Trophoblast cell (in vitro differentiated cells and primary cell): ENCODE measurements around the gene PRKD3.

Experiments
- DNase-seq, 2 donors: peaks; one replicate each; pipeline ENCODE4 v3.0.0-alpha.2; 2016
- H2AFZ ChIP-seq: 2 replicates; pipeline ENCODE4 v1.6.1; 2013; ENCODE audit warnings: low read length, moderate library complexity, mild to moderate bottlenecking; ENCODE audit not compliant: insufficient read depth, poor library complexity
- H2AK5ac ChIP-seq: 2 replicates; pipeline ENCODE4 v1.6.1; 2013; ENCODE audit warnings: mild to moderate bottlenecking, low read length
- H2BK120ac ChIP-seq: 2 replicates; pipeline ENCODE4 v1.6.1; 2013; ENCODE audit warnings: low read length, mild to moderate bottlenecking, moderate library complexity; ENCODE audit not compliant: insufficient read depth, poor library complexity
- H2BK12ac ChIP-seq: 2 replicates; pipeline ENCODE4 v1.6.1; 2013; ENCODE audit warnings: mild to moderate bottlenecking, low read length, moderate library complexity
- H2BK5ac ChIP-seq: 2 replicates; pipeline ENCODE4 v1.6.1; 2013; ENCODE audit warnings: low read length, low read depth, moderate library complexity, mild to moderate bottlenecking; ENCODE audit not compliant: poor library complexity
- H3K14ac ChIP-seq: 2 replicates; pipeline ENCODE4 v1.6.1; 2013; ENCODE audit warnings: mild to moderate bottlenecking, low read length
- H3K18ac ChIP-seq: 2 replicates; pipeline ENCODE4 v1.6.1; 2013; ENCODE audit warnings: mild to moderate bottlenecking, low read length
- H3K23ac ChIP-seq: 2 replicates; pipeline ENCODE4 v1.6.1; 2013; ENCODE audit warnings: low read length
- H3K27ac ChIP-seq: 2 replicates; pipeline ENCODE4 v1.5.1; 2013; ENCODE audit warnings: low read depth, mild to moderate bottlenecking, inconsistent platforms, low read length, moderate library complexity
- H3K27me3 ChIP-seq: 2 replicates; pipeline ENCODE4 v1.6.1; 2013; ENCODE audit warnings: inconsistent platforms, mild to moderate bottlenecking, low read length, moderate library complexity; ENCODE audit not compliant: insufficient read depth
- H3K36me3 ChIP-seq, 2 experiments: 1 replicate in 1 of 2; 2 replicates in 1 of 2; pipeline ENCODE4 v1.6.1; 2013; ENCODE audit warnings: low read length in 2 of 2, mild to moderate bottlenecking in 2 of 2, moderate library complexity in 1 of 2; ENCODE audit not compliant: insufficient read depth in 2 of 2, control insufficient read depth in 1 of 2
- H3K4ac ChIP-seq: 2 replicates; pipeline ENCODE4 v1.6.1; 2013; ENCODE audit warnings: low read depth, mild to moderate bottlenecking, low read length, moderate library complexity
- H3K4me1 ChIP-seq, 2 experiments: 1 replicate in 1 of 2; 2 replicates in 1 of 2; pipeline ENCODE4 v1.6.1; 2013; ENCODE audit warnings: low read length in 2 of 2, mild to moderate bottlenecking in 2 of 2, moderate library complexity in 1 of 2; ENCODE audit not compliant: insufficient read depth in 2 of 2, control insufficient read depth in 1 of 2
- H3K4me2 ChIP-seq: 2 replicates; pipeline ENCODE4 v1.6.1; 2013; ENCODE audit warnings: inconsistent platforms, mild to moderate bottlenecking, low read length, moderate library complexity
- H3K4me3 ChIP-seq: 2 replicates; pipeline ENCODE4 v1.5.1; 2013; ENCODE audit warnings: mild to moderate bottlenecking, low read depth, low read length, inconsistent platforms
- H3K79me1 ChIP-seq: one replicate; pipeline ENCODE4 v1.6.1; 2013; ENCODE audit warnings: low read length
- H3K79me2 ChIP-seq: 2 replicates; pipeline ENCODE4 v1.6.1; 2013; ENCODE audit warnings: low read length, mild to moderate bottlenecking; ENCODE audit not compliant: control insufficient read depth, insufficient read depth, poor library complexity
- H3K9ac ChIP-seq: 2 replicates; pipeline ENCODE4 v1.6.1; 2013; ENCODE audit warnings: mild to moderate bottlenecking, low read length
- H3K9me3 ChIP-seq: 2 replicates; pipeline ENCODE4 v1.6.1; 2013; ENCODE audit warnings: low read depth, mild to moderate bottlenecking, control low read depth, inconsistent platforms, low read length; ENCODE audit not compliant: insufficient read depth
- H4K12ac ChIP-seq: 2 replicates; pipeline ENCODE4 v1.6.1; 2013; ENCODE audit warnings: low read depth, mild to moderate bottlenecking, low read length, moderate library complexity
- H4K8ac ChIP-seq: 2 replicates; pipeline ENCODE4 v1.6.1; 2013; ENCODE audit warnings: low read depth, mild to moderate bottlenecking, low read length, moderate library complexity
- H4K91ac ChIP-seq: one replicate; pipeline ENCODE4 v1.6.1; 2013; ENCODE audit warnings: low read depth, mild to moderate bottlenecking, low read length, moderate library complexity
- WGBS: extraction: QIAGEN DNeasy Blood & Tissue Kit; methylation state at CpG from one replicate; pipeline ENCODE4 v1.1.7; 2013; ENCODE audit warnings: missing lambda C conversion rate; ENCODE audit not compliant: insufficient read length, insufficient coverage; ENCODE audit errors: extremely low coverage; 5-methylcytosine and 5-hydroxymethylcytosine counted together

The PRKD3 gene

GRCh38 chr2:37361994-37362698 lies 37.5 kb upstream of the PRKD3 start:
- no peak overlapping the region for H2BK12ac ChIP-seq
- H3K4me1 ChIP-seq = peaks cover 3 to 8% of the 10 kb centered on the region in 2 experiments
- no peak overlapping the region for H2BK5ac ChIP-seq
- peaks cover 2% of the 10 kb centered on the region for H3K9me3 ChIP-seq
- H3K23ac ChIP-seq = no peak overlapping the region
- H2BK120ac ChIP-seq = no peak overlapping the region
- no peaks in the 10 kb centered on the region for H3K36me3 ChIP-seq
- H2AK5ac ChIP-seq = no peak overlapping the region
- H3K18ac ChIP-seq = no peak overlapping the region
- H3K4me3 ChIP-seq = no peak overlapping the region
- H4K8ac ChIP-seq = no peak overlapping the region
- no peak overlapping the region for H3K14ac ChIP-seq
- H3K9ac ChIP-seq = no peak overlapping the region
- no peaks in the 10 kb centered on the region for H3K27me3 ChIP-seq
- H3K4me2 ChIP-seq = no peak overlapping the region
- no peaks in the 10 kb centered on the region for H3K79me1 ChIP-seq
- no CpG with 5 or more reads among the region's 9 CpGs for WGBS
- DNase-seq = no peak
- H3K27ac ChIP-seq = no peak overlapping the region
- no peak overlapping the region for H4K12ac ChIP-seq
- no peak overlapping the region for H3K4ac ChIP-seq
- no peak overlapping the region for H2AFZ ChIP-seq
- H4K91ac ChIP-seq = no peak overlapping the region
- H3K79me2 ChIP-seq = no peaks in the 10 kb centered on the region

- Histone ChIP-seq H3K9me3 (peaks cover 2% of the 10 kb centered on the region), H3K79me1 (no peaks in the 10 kb centered on the region), H2AK5ac (no peak overlapping the region), H3K18ac (no peak overlapping the region), H3K36me3 (no peaks in the 10 kb centered on the region), H3K4me2 (no peak overlapping the region), H3K27me3 (no peaks in the 10 kb centered on the region), H3K79me2 (no peaks in the 10 kb centered on the region), H3K4me3 (no peak overlapping the region), H2BK12ac (no peak overlapping the region), H4K12ac (no peak overlapping the region), H4K8ac (no peak overlapping the region), H2BK5ac (no peak overlapping the region), H3K27ac (no peak overlapping the region), H3K14ac (no peak overlapping the region), H3K9ac (no peak overlapping the region), H2BK120ac (no peak overlapping the region), H3K23ac (no peak overlapping the region), H2AFZ (no peak overlapping the region), H3K4ac (no peak overlapping the region), H4K91ac (no peak overlapping the region), H3K4me1 (peaks cover 3 to 8% of the 10 kb centered on the region in 2 experiments)
- WGBS = no CpG with 5 or more reads among the region's 3 CpGs
- no peak for DNase-seq
Measured at GRCh38 chr2:37361216-37361815, 36.7 kb upstream of the PRKD3 start.

DNA sequence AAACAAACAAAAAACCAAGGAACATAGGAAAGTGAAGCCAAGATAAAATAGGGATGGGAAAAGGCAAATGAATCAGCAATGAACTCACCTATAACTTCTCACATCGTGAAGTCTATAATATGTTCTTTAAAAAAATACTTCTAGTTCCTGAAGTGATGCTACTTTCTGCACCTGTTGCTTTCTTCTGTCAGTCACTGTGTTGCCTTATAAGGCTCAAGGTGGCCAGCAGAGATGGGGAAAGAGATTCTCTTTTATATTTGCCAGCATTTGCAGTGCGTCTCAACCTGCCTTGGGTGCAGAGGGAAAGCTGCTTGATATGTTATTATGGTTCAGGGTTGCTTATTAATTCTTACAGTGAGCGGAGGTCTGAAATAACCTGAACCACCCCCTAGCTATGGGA lies 33.8 kb upstream of the PRKD3 start:
- Histone ChIP-seq H3K79me2 (no peaks in the 10 kb centered on the region), H2AFZ (no peak overlapping the region), H4K12ac (no peak overlapping the region), H3K23ac (no peak overlapping the region), H3K79me1 (no peaks in the 10 kb centered on the region), H2AK5ac (no peak overlapping the region), H3K9me3 (peaks cover 2% of the 10 kb centered on the region), H3K14ac (no peak overlapping the region), H2BK12ac (no peak overlapping the region), H4K8ac (no peak overlapping the region), H4K91ac (no peak overlapping the region), H3K18ac (no peak overlapping the region), H2BK120ac (no peak overlapping the region), H3K4me1 (peaks cover 0 to 6% of the 10 kb centered on the region in 2 experiments), H3K27ac (no peak overlapping the region), H3K36me3 (no peaks in the 10 kb centered on the region), H3K27me3 (no peaks in the 10 kb centered on the region), H3K9ac (no peak overlapping the region), H3K4me3 (no peak overlapping the region), H2BK5ac (no peak overlapping the region), H3K4ac (no peak overlapping the region), H3K4me2 (no peak overlapping the region)
- WGBS = no CpG with 5 or more reads among the region's 3 CpGs
- DNase-seq = no peak

DNA sequence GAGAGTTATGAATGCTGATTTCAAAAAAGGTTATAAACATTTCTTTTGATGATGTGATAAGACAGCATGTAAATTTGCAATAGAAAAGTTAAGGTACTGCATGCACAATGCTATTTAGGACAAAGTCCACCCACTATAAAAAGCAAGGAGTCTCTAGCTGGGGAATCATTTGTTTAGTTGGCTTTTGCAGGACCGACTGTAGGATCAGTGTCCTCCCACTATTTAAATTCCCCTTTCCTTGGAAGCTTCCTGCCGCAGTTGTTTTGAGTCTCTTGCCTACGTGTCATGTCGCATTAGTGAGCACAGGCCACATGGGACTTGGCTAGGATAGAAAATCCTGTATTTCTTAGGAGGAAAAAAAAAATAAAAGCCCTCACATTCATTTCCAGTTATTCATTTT lies 32.9 kb upstream of the PRKD3 start:
- Histone ChIP-seq H4K12ac (no peak overlapping the region), H3K4ac (no peak overlapping the region), H4K8ac (no peak overlapping the region), H2BK5ac (no peak overlapping the region), H3K79me2 (no peaks in the 10 kb centered on the region), H3K27ac (no peak overlapping the region), H3K4me3 (no peak overlapping the region), H2AFZ (no peak overlapping the region), H3K79me1 (no peaks in the 10 kb centered on the region), H4K91ac (no peak overlapping the region), H2BK120ac (no peak overlapping the region), H3K36me3 (no peaks in the 10 kb centered on the region), H2BK12ac (no peak overlapping the region), H3K4me1 (peaks cover 0 to 6% of the 10 kb centered on the region in 2 experiments), H3K14ac (no peak overlapping the region), H3K27me3 (no peaks in the 10 kb centered on the region), H3K9ac (no peak overlapping the region), H3K9me3 (peaks cover 2% of the 10 kb centered on the region), H3K23ac (no peak overlapping the region), H2AK5ac (no peak overlapping the region), H3K4me2 (no peak overlapping the region), H3K18ac (no peak overlapping the region)
- WGBS = no CpG with 5 or more reads among the region's 4 CpGs
- DNase-seq = no peak
